Measurements from ENCODE around the gene SPON1. TPM values are rescaled to one million over a fixed set of nuclear protein-coding genes. Genes with fewer than 3 reads are reported as not detected.

Gene SPON1
- total RNA-seq, 1 experiment from 2014 or later: 0.20 TPM

DNA sequence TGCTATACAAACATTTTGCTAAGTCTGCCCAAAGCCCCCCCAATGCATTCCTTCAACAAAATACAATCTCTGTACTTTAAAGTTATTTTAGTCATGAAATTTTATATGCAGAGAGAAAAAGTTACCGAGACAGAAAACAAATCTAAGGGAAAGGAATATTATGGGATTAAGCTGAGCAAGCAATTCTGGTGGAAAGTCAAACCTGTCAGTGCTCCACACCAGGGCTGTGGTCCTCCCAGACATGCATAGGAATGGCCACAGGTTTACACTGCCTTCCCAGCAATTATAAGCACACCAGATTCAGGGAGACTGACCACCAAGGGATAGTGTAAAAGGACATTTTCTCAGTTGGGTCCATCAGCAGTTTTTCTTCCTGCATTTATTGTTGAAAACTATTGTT is 304.1 kb downstream of the SPON1 start:
- Histone ChIP-seq H3K56ac (ENCODE audit: insufficient read length, low read depth, low read length) (no peak overlapping the region), H3K4me1 (ENCODE audit: insufficient read depth, low read length) (no peaks in the 10 kb centered on the region), H2AK5ac (ENCODE audit: insufficient read length, low read length) (no peak overlapping the region), H3K23ac (ENCODE audit: insufficient read length, low read depth, low read length) (no peak overlapping the region), H2BK120ac (ENCODE audit: low read depth, low read length, poor library complexity, severe bottlenecking) (no peak overlapping the region), H3K14ac (ENCODE audit: insufficient read depth, low read length) (no peak overlapping the region), H2BK20ac (ENCODE audit: low read depth, low read length, poor library complexity, severe bottlenecking) (no peak overlapping the region), H3T11ph (ENCODE audit: low read length) (no peak overlapping the region), H3K79me2 (ENCODE audit: insufficient read depth, low read length) (no peaks in the 10 kb centered on the region), H3K9ac (ENCODE audit: extremely low read depth, insufficient read length, low read length) (no peak overlapping the region), H4K91ac (ENCODE audit: insufficient read length, low read depth, low read length) (no peak overlapping the region), H4K8ac (replicated peaks; ENCODE audit: insufficient read length, low read depth, low read length) (no peak overlapping the region), H3K27me3 (ENCODE audit: insufficient read depth, low read length) (no peaks in the 10 kb centered on the region), H2BK12ac (ENCODE audit: insufficient read length, low read depth, low read length) (no peak overlapping the region), H2BK15ac (ENCODE audit: low read depth, low read length) (no peak overlapping the region), H3K23me2 (ENCODE audit: insufficient read length, low read depth, low read length, poor library complexity, severe bottlenecking) (no peaks in the 10 kb centered on the region), H4K20me1 (ENCODE audit: control insufficient read depth, insufficient read depth, insufficient read length) (no peaks in the 10 kb centered on the region), H3K4ac (ENCODE audit: low read depth, low read length) (no peak overlapping the region), H3K27ac (ENCODE audit: insufficient read length, low read depth, low read length) (no peak overlapping the region), H2AFZ (ENCODE audit: low read length) (no peak overlapping the region), H3K4me2 (ENCODE audit: insufficient read depth, insufficient read length, low read length) (no peak overlapping the region), H4K5ac (ENCODE audit: insufficient read length, low read depth, low read length) (no peak overlapping the region), H2BK5ac (ENCODE audit: insufficient read length, low read length) (no peak overlapping the region), H3K79me1 (ENCODE audit: insufficient read depth, low read depth, low read length, poor library complexity, severe bottlenecking) (no peaks in the 10 kb centered on the region), H3K18ac (ENCODE audit: insufficient read length, low read depth, low read length) (no peak overlapping the region), H3K9me3 (ENCODE audit: control insufficient read depth, low read depth, low read length) (no peaks in the 10 kb centered on the region)
- H3K4me1 Mint-ChIP-seq: no peaks in the 10 kb centered on the region; a peak in 1 of 4 replicates
- DNase-seq: no peak
- H3K4me3 Mint-ChIP-seq: no peak overlapping the region
- H3K27me3 Mint-ChIP-seq (ENCODE audit: low read depth): peaks cover 5% of the 10 kb centered on the region; the same call in 1 of the 2 replicates
- H3K9me3 Mint-ChIP-seq: peaks cover 16 to 39% of the 10 kb centered on the region in 2 experiments; a peak in 4 of 5 replicates
- WGBS (ENCODE audit: extremely low coverage, insufficient read length, low lambda C conversion rate): no CpG with 5 or more reads among the region's 1 CpG
- H3K27ac Mint-ChIP-seq: no peak overlapping the region
- TF ChIP-seq, protein P1, sequence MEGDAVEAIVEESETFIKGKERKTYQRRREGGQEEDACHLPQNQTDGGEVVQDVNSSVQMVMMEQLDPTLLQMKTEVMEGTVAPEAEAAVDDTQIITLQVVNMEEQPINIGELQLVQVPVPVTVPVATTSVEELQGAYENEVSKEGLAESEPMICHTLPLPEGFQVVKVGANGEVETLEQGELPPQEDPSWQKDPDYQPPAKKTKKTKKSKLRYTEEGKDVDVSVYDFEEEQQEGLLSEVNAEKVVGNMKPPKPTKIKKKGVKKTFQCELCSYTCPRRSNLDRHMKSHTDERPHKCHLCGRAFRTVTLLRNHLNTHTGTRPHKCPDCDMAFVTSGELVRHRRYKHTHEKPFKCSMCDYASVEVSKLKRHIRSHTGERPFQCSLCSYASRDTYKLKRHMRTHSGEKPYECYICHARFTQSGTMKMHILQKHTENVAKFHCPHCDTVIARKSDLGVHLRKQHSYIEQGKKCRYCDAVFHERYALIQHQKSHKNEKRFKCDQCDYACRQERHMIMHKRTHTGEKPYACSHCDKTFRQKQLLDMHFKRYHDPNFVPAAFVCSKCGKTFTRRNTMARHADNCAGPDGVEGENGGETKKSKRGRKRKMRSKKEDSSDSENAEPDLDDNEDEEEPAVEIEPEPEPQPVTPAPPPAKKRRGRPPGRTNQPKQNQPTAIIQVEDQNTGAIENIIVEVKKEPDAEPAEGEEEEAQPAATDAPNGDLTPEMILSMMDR (conservative IDR thresholded peaks at IDR 0.05): no peak
- peaks cover 31 to 72% (median 46%) of the 10 kb centered on the region in 3 experiments for H3K36me3 Mint-ChIP-seq (ENCODE audit: insufficient read depth in 1 of 3, low read depth in 3 of 3)

Data from H9 (cell line).